GM19395 (cell line): ENCODE data around the gene PAX8.

Experiments
- ATAC-seq: cut with Tn5 transposase; IDR thresholded peaks from one replicate; pipeline ENCODE4 v1.9.1; 2021; ENCODE audit warnings: mild to moderate bottlenecking, moderate library complexity; ENCODE audit not compliant: unreplicated experiment

Gene PAX8

DNA sequence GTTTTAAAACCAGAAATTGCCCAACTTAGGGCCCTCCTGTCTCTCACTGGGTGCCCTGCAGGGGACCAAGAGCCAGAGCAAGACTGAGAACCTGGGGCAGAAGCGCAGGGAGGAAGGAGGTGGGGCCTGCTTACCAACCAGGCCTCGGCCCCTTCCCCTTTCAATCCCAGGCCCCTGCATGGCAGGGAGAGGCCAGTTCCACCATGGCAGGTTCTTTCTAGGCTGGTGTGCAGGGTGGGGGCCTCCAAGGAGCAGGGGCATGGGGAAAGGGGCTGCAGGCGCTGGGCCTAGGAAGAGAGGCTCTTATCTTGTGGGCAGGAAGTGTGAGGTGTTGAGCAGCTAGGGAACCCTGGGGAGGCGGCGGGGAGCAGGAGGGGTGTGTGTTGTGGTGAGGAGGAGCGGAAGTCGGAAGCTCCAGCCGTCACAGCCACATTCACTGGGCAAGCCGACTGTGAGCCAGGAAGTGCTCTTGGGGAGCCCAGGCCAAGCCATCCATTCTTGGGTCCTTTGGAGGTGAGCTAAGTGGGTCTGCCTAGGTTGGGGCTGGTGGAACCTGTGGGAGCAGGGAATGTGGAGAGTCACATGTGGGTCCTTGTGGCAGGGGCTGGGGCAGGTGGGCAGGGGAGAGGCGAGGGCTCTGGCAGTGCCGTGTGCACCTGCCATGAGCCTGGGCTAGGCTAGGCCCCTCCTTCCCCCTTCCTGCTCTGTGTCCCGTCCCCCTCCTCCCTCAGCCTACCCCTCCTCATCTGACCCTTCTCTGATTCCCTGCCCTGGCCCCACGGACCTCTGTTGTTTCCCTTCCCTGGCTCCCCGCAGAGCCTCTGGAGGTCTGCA, 105.0 kb downstream of the PAX8 start, which contains the start of gene PSD4:
Gene PSD4, plus strand, starts transcription at position 430 of the 834 bp plus-strand sequence. CDS start 8,486 bp downstream, outside the sequence.
- ATAC-seq: peak; percentile 85

- ATAC-seq: no peak
Observed at GRCh38 chr2:113172721-113173541, 105.8 kb downstream of the PAX8 start.

DNA sequence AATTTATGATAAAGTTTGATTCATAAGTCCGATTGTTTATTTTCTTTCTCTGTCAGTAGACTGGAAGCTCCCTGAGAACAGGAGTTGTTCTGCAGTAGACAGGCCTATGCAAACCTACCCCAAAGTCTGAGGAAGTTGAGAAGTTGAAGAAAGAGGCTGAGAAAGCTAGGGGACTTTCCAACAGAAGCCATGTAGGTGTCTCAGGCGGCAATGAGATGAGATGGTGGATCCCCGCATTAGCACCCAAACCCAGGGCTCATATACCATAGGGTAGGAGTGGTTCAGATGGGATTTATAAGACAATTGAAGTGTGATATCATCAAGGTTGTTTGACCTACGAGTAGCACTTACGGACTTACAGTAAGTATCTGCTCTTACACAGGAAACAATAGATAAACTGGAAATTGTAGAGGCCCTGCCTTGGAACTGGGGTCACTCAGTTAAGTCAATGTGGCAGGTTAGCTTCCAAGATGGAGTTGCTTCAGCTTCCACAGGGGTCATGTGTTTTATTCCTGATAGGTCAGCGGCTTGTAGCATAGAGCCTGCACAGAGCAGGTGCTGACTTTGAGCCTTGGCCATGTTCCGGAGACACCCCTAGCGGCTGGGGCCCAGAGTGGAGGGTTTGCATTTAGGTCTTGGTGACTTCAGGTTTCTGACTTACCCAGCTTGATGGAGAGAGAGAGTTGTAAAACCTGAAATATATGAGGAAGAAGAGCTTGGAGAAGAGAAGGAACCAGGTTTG, 107.2 kb downstream of the PAX8 start:
- ATAC-seq: no peak

- no peak for ATAC-seq
Observed at GRCh38 chr2:113169586-113169985, 109.1 kb downstream of the PAX8 start.

DNA sequence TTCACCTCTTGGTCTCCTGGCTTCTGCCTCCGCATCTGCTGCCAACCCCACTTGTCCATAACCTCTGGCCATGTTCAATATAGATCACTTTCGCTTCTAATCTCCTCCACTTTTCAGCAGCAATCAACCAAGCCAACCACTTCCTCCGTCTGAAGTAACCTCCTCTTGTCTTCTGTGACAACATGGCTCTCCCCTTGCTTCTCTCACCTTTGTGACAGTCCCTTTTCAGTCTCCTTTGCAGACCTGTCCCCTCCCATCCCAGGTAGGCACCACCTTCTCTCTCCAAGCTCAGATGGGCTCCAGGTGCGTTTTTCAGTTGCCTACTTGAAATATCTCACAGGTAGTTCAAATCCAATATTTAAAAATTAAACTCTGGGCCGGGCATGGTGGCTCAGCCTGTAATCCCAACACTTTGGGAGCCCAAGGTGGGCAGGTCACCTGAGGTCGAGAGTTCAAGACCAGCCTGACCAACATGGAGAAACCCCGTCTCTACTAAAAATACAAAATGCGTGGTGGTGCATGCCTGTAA, 109.7 kb downstream of the PAX8 start:
- ATAC-seq: no peak

DNA sequence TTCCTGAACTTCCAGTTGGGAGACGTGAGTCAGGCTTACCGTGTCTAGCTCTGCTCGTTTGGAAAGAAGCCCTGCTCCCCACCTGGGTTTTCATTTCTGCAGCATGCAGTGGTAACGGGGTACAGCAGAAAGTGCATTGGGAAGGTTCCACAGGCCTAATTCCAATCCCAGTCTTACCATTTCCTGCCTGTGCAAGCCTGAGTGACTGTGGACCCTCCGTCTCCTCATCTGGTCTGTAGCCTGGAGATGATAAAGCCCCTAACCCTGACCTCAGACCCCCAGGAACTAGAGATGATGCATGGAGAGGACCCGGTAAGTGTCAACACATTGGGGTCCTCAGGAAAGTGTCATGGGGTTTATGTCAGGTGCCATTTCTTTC, 110.8 kb downstream of the PAX8 start:
- no peak for ATAC-seq

- no peak for ATAC-seq
Observed at GRCh38 chr2:113167115-113167932, 111.4 kb downstream of the PAX8 start.

DNA sequence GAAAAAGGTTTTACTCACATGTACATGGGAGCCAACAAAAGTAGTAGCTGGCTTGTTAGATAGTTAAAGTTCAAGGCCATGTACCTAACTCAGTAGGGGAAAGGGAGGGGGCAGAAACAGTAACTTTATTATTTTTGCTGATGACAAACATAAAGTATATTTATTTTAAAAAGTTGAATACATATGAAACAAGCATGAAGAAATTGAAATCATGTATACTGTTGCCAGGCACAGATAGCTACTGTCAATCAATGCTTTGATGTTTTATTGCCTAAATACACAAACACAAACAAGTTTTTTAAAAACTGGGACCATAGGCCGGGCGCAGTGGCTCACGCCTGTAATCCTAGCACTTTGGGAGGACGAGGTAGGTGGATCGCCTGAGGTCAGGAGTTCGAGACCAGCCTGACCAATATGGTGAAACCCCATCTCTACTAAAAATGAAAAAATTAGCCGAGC, 112.5 kb downstream of the PAX8 start:
- ATAC-seq: no peak
